ENCODE measurements around the gene EFNA3. TPM values are rescaled to one million over a fixed set of nuclear protein-coding genes. Genes with fewer than 3 reads are reported as not detected.
A peak's percentile ranks its signal among the peaks of the same experiment; 100 is the strongest.

EFNA3 gene
- total RNA-seq, 3 donors from 2014 or later, result 0.84 to 2.0 (median 1.1) TPM

- Mint-ChIP-seq H3K36me3 (ENCODE audit: insufficient read depth) (no peaks in the 10 kb centered on the region), H3K4me1 (ENCODE audit: low read depth) (peaks cover 49% of the 10 kb centered on the region), H3K4me3 (no peak overlapping the region), H3K9me3 (no peaks in the 10 kb centered on the region), H3K27me3 (ENCODE audit: low read depth) (peaks cover 10% of the 10 kb centered on the region)
- no peak for ATAC-seq
- no peak for DNase-seq
Observed at GRCh38 chr1:155131856-155132255, 53.2 kb downstream of the EFNA3 start.

DNA sequence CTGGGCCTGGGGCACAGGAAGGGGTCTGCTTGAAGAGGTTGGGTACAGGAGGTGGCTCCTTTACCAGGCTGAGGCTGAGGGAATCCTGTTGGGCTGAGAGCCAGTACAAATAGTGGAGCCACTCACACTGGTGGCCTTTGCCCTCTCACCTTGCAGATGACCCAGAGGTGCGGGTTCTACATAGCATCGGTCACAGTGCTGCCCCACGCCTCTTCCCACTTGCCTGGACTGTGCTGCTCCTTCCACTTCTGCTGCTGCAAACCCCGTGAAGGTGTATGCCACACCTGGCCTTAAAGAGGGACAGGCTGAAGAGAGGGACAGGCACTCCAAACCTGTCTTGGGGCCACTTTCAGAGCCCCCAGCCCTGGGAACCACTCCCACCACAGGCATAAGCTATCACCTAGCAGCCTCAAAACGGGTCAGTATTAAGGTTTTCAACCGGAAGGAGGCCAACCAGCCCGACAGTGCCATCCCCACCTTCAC lies 55.2 kb downstream of the EFNA3 start:
- ATAC-seq, result no peak
- peaks cover 7% of the 10 kb centered on the region for H3K36me3 Mint-ChIP-seq (ENCODE audit: insufficient read depth)
- H3K4me1 Mint-ChIP-seq (ENCODE audit: low read depth), result peaks cover 54% of the 10 kb centered on the region
- no peaks in the 10 kb centered on the region for H3K9me3 Mint-ChIP-seq
- no peak overlapping the region for H3K4me3 Mint-ChIP-seq
- no peak for DNase-seq
- peaks cover under 1% of the 10 kb centered on the region for H3K27me3 Mint-ChIP-seq (ENCODE audit: low read depth)

DNA sequence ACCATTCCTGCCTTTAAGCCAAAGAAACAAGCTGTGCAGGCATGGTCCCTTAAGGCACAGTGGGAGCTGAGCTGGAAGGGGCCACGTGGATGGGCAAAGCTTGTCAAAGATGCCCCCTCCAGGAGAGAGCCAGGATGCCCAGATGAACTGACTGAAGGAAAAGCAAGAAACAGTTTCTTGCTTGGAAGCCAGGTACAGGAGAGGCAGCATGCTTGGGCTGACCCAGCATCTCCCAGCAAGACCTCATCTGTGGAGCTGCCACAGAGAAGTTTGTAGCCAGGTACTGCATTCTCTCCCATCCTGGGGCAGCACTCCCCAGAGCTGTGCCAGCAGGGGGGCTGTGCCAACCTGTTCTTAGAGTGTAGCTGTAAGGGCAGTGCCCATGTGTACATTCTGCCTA lies 55.7 kb downstream of the EFNA3 start:
- Mint-ChIP-seq H3K4me3 (peak overlapping the region; percentile 98), H3K36me3 (ENCODE audit: insufficient read depth) (peaks cover 8% of the 10 kb centered on the region), H3K27me3 (ENCODE audit: low read depth) (no peaks in the 10 kb centered on the region), H3K4me1 (ENCODE audit: low read depth) (peaks cover 51% of the 10 kb centered on the region), H3K9me3 (no peaks in the 10 kb centered on the region)
- DNase-seq (no peak), ATAC-seq (no peak)

GRCh38 chr1:155134880-155135414 lies 56.3 kb downstream of the EFNA3 start:
- DNase-seq (peak; percentile 72), ATAC-seq (peak; percentile 42 to 48)
- Mint-ChIP-seq H3K36me3 (ENCODE audit: insufficient read depth) (peaks cover 8% of the 10 kb centered on the region), H3K27me3 (ENCODE audit: low read depth) (no peaks in the 10 kb centered on the region), H3K4me1 (ENCODE audit: low read depth) (peaks cover 47% of the 10 kb centered on the region), H3K9me3 (no peaks in the 10 kb centered on the region), H3K4me3 (peak overlapping the region; percentile 98)

DNA sequence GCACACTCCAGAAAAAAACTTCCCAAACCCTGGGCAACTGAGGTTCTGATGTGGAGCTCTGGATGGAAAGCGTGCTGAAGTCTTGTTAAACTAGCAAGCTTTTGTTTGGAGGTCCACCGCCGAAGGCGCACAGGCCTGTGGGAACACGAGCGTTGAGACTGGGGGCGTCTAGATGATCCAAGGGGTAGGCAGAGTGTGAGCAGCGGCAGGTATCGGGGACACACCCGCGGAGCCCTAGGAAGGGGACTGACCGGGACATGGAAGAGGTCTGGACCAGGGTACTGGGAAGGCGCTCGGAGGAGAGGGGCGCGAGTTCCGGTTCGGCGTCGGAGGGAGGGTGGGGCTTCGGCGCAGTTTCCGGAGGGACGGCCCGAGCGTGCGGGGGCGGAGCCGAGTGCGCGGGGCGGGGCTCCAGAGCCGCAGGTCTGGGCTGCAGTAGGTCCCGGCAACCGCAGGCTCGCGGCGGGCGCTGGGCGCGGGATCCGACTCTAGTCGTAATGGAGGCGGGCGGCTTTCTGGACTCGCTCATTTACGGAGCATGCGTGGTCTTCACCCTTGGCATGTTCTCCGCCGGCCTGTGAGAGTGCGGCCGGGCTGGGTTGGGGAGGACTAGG lies 56.9 kb downstream of the EFNA3 start, which contains the start of gene SLC50A1:
Gene SLC50A1 (plus strand): TSS at position 438 of the 614 bp plus-strand sequence. CDS start 60 bp downstream, at position 498.
- peaks cover 45% of the 10 kb centered on the region for H3K4me1 Mint-ChIP-seq (ENCODE audit: low read depth)
- H3K27me3 Mint-ChIP-seq (ENCODE audit: low read depth), result no peaks in the 10 kb centered on the region
- no peaks in the 10 kb centered on the region for H3K9me3 Mint-ChIP-seq
- H3K4me3 Mint-ChIP-seq, result peak within 1 kb of the TSS; percentile 98
- ATAC-seq, result peak; percentile 84 to 85
- H3K36me3 Mint-ChIP-seq (ENCODE audit: insufficient read depth), result peaks cover 8% of the 10 kb centered on the region
- peak; percentile 88 for DNase-seq

DNA sequence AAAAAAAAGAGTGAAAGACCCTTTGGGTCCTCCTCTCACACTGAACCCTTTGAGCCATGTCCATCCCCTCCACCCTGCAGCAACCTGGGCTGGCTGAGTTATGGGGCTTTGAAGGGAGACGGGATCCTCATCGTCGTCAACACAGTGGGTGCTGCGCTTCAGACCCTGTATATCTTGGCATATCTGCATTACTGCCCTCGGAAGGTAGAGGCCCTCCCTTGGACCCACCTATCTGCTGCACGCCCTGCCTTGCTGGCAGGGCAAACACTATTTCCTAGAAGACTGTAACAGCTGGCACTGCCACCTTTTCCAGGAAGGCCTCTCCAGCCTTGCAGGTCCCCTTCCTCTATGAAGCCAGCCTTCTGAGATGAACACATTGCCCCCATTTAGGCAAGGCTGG lies 58.1 kb downstream of the EFNA3 start:
- DNase-seq (no peak), ATAC-seq (no peak)
- Mint-ChIP-seq H3K4me1 (ENCODE audit: low read depth) (peaks cover 43% of the 10 kb centered on the region), H3K4me3 (peak overlapping the region; percentile 98), H3K9me3 (no peaks in the 10 kb centered on the region), H3K27me3 (ENCODE audit: low read depth) (no peaks in the 10 kb centered on the region), H3K36me3 (ENCODE audit: insufficient read depth) (peaks cover 8% of the 10 kb centered on the region)

Other genes with a start within 250 kb of the EFNA3 start
- gene KCNN3, start 208.6 kb upstream of the EFNA3 start, total RNA-seq, result under 1 TPM; 0.35 to 0.51 (median 0.45) TPM
- gene PMVK, start 142.1 kb upstream of the EFNA3 start, total RNA-seq, result 10 to 100 TPM; 46.7 to 53.0 (median 48.3) TPM
- 10 to 100 TPM in 1 of 3 donors, 1 to 10 TPM in 2; 7.7 to 12.7 (median 9.5) TPM for gene PBXIP1, start 122.7 kb upstream of the EFNA3 start, total RNA-seq
- 10 to 100 TPM; 27.6 to 28.3 (median 28.1) TPM for gene PYGO2, start 117.1 kb upstream of the EFNA3 start, total RNA-seq
- gene SHC1, start 108.1 kb upstream of the EFNA3 start, total RNA-seq, result 10 to 100 TPM; 38.7 to 43.7 (median 39.2) TPM
- 10 to 100 TPM; 61.5 to 78.5 (median 76.7) TPM for gene CKS1B, start 104.2 kb upstream of the EFNA3 start, total RNA-seq
- gene FLAD1, start 95.5 kb upstream of the EFNA3 start, total RNA-seq, result 100 to 1,000 TPM; 108 to 109 (median 108) TPM
- gene LENEP, start 85.3 kb upstream of the EFNA3 start, total RNA-seq, result under 1 TPM in 2 of 3 donors, not detected in 1; 0.40 to 0.50 TPM
- 10 to 100 TPM; 40.6 to 76.0 (median 52.2) TPM for gene ZBTB7B, start 76.0 kb upstream of the EFNA3 start, total RNA-seq
- gene DCST2, start 45.1 kb upstream of the EFNA3 start, total RNA-seq, result under 1 TPM in 1 of 3 donors, not detected in 2; 0.08 TPM
- gene DCST1, start 45.0 kb upstream of the EFNA3 start, total RNA-seq, result not detected
- gene ADAM15, start 27.5 kb upstream of the EFNA3 start, total RNA-seq, result 10 to 100 TPM; 46.3 to 63.4 (median 48.8) TPM
- gene EFNA4, start 15.1 kb upstream of the EFNA3 start, total RNA-seq, result 1 to 10 TPM; 4.2 to 4.5 (median 4.3) TPM
- under 1 TPM; 0.30 to 0.61 (median 0.32) TPM for gene EFNA1, start 49.0 kb downstream of the EFNA3 start, total RNA-seq
- gene SLC50A1, start 57.0 kb downstream of the EFNA3 start, total RNA-seq, result 10 to 100 TPM; 29.1 to 36.0 (median 33.5) TPM
- 10 to 100 TPM; 28.2 to 39.2 (median 33.0) TPM for gene DPM3, start 61.7 kb downstream of the EFNA3 start, total RNA-seq
- gene KRTCAP2, start 94.5 kb downstream of the EFNA3 start, total RNA-seq, result 100 to 1,000 TPM; 191 to 204 (median 193) TPM
- gene TRIM46, start 95.0 kb downstream of the EFNA3 start, total RNA-seq, result 1 to 10 TPM; 3.5 to 4.4 (median 3.5) TPM
- gene THBS3, start 129.1 kb downstream of the EFNA3 start, total RNA-seq, result 1 to 10 TPM; 3.0 to 4.1 (median 3.7) TPM
- 10 to 100 TPM; 77.4 to 88.6 (median 77.7) TPM for gene MTX1, start 129.9 kb downstream of the EFNA3 start, total RNA-seq
- gene ENTREP3, start 176.6 kb downstream of the EFNA3 start, total RNA-seq, result 10 to 100 TPM; 31.7 to 41.3 (median 39.8) TPM
- 100 to 1,000 TPM; 193 to 214 (median 208) TPM for gene SCAMP3, start 183.5 kb downstream of the EFNA3 start, total RNA-seq
- gene CLK2, start 194.7 kb downstream of the EFNA3 start, total RNA-seq, result 10 to 100 TPM; 64.2 to 68.4 (median 66.3) TPM
- gene HCN3, start 198.6 kb downstream of the EFNA3 start, total RNA-seq, result 1 to 10 TPM; 1.1 to 1.3 (median 1.3) TPM
- under 1 TPM in 2 of 3 donors, not detected in 1; 0.13 to 0.14 TPM for gene PKLR, start 222.6 kb downstream of the EFNA3 start, total RNA-seq
- gene FDPS, start 230.0 kb downstream of the EFNA3 start, total RNA-seq, result 100 to 1,000 TPM; 185 to 214 (median 189) TPM
- gene RUSC1, start 242.1 kb downstream of the EFNA3 start, total RNA-seq, result 10 to 100 TPM; 28.1 to 31.9 (median 30.2) TPM